HT-29 (cell line): ENCODE measurements around the gene ZNF711. TPM values are rescaled to one million over a fixed set of nuclear protein-coding genes. Genes with fewer than 3 reads are reported as not detected.
A peak's percentile ranks its signal among the peaks of the same experiment; 100 is the strongest.
"Not testable (repeated sequence)": the region's sequence is repeated elsewhere in the genome, so short reads cannot be mapped to it uniquely, and the experiment has no call there.

Experiments
- DNase-seq: peaks from one replicate; pipeline ENCODE4 v3.0.0-alpha.2; 2015; ENCODE audit warnings: low spot score
- total RNA-seq: library from RNA; depleted of rRNA; stranded (reverse); fragments of >200 nt; shearing (Covaris generic); gene quantifications from 2 replicates; pipeline ENCODE4 v1.2.3, GENCODE V29; 2014; rRNA removed

ZNF711 gene
- 0.42 and 0.48 TPM in 2 replicates for total RNA-seq

DNA sequence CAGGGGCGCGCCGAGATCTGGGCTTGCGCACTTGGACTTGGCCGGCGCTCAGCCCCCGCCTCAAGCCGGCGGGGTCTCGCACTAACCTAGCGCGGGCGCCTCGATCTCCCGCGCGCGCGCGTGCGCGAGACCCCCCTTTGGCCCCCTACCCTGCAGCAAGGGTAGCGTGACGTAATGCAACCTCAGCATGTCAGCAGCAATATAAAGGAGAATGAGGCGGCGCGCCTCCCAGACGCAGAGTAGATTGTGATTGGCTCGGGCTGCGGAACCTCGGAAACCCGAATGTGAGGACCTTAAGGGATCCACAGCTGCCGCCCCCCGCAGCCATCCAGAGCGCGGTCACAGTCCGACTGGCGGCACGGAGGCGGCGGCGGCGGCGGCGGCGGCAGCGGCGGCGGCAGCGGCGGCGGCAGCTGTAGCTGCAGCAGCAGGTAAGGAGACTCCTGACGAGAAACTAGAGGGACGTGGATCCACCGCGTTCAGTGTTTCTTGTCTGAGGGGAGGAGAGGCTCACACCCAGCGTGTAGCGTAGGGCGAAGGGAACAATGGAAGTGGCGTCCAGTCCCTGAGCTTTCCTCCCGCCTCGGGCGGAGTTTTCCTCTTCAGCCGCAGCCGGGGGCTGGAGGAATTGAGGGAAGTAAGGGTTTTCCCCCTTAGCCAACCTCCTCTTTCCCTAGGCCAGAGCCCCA is at the start of gene ZNF711, which contains the start of gene SATL1:
Gene ZNF711 (plus strand): TSS at position 231 of the 689 bp plus-strand sequence. CDS start 3,582 bp downstream, outside the sequence.
Gene SATL1 (minus strand): TSS at position 19 of the 689 bp plus-strand sequence. CDS start 134,811 bp downstream, outside the sequence.
- peak; percentile 30 for DNase-seq

DNA sequence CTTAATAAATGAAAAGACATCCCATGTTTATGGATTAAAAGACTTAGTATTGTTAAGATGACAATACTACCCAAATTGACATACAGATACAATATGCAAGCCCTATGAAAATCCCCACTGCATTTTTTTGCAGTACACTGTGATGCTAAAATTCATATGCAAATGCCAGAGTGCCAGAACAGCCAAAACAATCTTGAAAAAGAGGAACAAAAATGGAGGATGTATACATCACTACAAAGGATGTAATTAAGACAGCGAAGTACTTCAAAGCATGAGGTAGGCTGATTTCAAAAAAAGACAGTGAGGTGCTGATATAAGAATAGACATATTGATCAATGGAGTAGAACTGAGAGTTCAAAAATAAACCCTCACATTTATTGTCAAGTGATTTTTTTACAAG is 47.5 kb upstream of the ZNF711 start:
- no peak for DNase-seq

DNA sequence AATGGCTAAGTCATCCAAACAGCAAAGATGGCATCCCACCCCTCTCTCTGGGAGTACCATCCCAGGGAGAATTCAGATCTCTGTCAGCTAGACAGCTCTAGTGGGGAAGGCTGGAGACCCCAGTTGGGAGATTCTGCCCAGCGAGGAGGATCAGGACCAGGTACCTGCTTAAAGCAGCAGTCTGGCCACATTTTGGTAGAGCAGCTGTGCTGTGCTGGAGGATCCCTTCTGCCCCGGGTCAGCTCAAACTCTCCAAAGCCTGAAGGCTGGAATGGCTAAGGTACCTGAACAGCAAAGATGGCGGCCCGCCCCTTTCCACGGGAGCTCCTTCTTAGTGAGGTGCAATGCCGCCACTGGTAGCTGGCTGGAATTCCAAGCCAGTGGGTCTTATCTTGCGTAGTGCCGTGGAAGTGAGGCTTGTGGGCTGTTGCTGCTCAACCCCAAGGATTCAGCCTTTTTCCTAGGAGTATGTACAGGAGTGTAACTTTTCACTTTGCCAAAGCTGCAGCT is 40.3 kb upstream of the ZNF711 start:
- no peak for DNase-seq

DNA sequence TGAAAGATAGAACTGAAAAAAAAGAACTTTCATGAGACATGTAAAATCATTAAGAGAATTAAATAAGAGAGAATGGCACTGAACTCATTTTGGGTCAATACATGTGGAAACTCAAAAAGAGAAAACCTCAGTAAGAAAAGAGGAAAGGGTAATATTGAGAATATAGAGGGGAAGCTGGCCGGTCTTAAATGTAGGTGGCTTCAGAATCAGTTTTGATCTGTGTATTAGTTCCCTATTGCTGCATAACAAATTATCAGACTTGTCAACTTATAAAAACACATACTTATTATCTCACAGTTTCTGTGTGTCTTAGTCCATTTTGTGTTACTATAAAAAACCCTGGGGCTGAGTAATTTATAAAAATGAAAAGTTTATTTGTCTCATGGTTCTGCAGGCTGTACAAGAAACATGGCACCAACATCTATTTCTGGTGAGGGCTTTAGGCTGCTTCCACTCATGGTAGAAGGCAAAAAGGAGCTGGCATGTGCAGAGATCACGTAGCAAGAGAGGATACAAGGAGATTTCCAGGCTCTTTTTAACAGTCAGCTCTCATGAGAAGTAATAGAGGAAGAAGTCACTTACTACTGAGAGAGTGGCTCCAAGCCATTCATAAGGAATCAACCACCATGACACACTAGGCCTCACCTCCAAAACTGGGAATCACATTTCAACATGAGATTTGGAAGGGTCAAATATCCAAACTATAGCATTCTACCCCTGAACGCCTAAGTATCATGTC is 29.8 kb upstream of the ZNF711 start:
- DNase-seq: no peak

DNA sequence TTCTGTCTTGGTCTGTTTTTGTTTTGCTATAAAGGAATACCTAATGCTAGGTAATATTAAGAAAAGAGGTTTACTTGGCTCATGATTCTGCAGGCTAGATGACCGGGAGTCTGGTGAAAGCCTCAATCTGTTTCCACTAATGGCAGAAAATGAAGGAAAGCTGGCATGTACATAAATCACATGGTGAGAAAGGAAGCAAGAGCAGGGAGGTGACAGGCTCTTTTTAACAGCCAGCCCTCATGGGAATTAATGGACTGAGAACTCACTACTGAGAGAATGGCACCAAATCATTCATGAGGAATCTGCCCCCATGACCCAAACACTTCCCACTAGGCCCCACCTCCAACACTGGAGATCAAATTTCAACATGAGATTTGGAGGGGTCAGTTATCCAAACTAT is 27.8 kb upstream of the ZNF711 start:
- no peak for DNase-seq

DNA sequence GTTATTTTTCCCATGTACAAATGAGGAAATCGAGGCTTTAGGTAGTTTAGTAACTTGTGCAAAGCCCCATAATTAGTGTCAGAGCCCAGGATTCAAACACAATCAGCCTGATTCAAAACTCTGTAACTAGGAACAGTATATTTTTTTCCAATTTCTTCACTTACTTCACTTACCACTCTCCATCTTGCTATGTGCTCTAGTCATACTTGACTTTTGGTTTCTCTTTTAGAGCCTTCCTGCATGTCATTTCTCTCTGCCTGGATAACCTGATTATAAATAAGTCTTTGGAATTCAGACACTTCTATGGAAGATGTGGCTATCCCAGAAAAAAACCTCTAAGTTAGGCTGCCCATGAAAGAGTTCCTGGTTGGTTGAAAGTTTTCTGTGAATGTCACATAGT is 22.4 kb upstream of the ZNF711 start:
- no peak for DNase-seq

DNA sequence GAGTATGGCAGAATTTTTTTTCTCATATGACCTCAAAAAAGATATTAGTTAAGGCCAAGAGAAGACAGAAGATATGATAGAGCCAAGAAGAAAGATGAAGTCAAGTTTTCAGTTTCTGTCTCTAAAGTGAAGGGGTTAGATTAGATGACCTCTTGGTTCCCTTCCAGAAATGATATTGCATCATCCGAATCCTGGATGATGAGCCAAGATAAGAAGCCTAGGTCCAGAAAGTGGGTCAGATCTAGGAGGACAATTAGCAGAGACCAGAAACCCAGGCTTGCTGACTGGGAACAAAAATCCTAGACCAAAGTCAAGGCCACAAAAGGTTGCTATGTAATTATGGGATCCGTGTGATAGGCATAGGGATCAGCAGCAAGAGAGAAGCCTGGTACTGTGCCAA is 20.4 kb upstream of the ZNF711 start:
- no peak for DNase-seq

DNA sequence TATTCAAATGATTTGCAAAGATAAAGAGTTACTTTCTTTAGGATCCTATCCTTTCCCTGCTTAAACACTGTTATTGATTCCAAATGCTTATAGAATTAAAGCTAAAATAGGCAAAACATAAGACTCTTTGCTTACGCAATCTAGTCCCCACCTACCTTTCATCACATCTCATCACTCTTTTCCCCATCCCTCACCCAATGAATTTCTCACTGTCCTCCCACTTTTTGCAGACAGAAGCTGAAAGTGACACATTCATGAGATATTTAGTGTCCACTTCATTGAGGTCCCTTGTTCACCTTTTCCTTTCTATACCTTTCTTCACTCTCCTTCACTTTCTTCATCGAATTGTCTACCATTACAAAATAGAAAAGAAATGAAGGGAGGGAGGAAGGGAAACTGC is 636 bp upstream of the ZNF711 start:
- no peak for DNase-seq

DNA sequence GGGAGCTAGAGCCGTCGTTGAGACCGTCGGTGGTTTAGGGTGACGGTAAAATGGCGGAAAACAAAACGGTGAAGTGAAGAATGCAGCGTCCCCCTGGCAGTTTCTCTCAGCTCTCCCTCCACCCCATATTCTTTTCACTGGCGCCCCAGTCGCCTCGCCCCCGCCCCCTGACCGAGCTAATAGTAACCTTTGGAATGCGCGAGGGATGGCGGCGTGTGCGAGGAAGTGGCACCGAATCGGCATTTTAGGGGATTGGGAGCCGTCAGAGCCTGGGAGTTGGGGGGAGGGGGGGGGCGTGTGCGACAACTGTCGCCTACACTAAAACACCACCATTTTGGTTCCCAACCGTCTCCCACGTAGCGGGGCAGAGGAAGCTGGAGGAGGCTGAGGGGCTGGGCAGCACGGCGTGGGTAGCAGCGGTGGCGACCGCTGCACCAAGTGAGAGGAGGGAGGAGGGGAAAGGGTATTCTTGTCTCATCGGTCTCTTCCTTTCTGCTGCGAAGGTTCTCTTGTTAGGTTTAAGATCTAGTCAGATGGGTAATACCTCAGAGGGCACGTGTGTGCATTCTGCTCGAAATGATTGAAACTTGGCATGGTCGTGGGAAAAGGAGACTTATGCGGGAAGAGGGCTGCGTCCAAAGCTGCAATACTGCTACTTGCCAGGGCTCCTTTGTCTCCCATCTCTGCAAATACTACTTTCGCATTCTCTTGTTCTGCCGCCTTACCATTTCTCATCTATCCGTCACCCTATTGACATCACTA is 840 bp downstream of the ZNF711 start:
- peak; percentile 27 for DNase-seq

DNA sequence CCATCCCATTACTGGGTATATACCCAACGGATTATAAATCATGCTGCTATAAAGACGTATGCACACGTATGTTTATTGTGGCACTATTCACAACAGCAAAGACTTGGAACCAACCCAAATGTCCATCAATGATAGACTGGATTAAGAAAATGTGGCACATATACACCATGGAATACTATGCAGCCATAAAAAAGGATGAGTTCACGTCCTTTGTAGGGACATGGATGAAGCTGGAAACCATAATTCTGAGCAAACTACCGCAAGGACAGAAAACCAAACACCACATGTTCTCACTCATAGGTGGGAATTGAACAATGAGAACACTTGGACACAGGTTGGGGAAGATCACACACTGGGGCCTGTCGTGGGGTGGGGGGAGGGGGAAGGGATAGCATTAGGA is 41.5 kb downstream of the ZNF711 start:
- not testable (repeated sequence) for DNase-seq

DNA sequence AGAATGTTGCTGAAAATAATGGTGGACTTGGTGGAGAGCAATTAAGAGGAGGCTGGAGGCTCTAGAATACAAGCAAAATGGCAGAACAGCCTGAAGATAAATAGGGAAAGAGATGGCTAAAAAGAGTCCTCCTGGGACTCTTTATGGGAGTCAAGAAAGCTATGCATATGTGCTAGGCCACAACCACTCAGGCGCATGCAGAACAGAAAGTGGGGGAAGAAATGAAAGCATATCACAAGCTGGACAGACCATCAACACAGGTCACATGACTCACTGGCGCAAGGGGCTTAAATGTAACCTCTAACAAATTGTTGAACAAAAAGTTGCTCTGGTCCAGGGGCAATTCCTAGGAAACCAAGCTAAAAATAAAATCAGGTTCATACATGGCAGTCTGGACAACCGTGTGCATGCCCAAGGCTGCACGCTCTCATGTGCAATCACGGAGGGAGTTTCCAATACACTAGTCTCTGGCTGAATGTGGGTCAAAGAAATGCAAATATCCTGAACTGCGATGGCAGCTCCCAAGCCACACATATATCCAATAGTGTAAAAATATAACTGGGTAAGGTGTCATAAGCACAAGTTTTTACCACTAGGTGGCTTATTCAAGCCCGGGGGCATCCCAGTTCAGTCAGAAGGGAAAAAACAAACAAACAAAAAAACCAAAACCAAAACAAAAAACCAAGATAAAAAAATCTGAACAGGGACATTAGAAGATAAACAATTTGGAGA is 45.4 kb downstream of the ZNF711 start:
- DNase-seq: no peak

DNA sequence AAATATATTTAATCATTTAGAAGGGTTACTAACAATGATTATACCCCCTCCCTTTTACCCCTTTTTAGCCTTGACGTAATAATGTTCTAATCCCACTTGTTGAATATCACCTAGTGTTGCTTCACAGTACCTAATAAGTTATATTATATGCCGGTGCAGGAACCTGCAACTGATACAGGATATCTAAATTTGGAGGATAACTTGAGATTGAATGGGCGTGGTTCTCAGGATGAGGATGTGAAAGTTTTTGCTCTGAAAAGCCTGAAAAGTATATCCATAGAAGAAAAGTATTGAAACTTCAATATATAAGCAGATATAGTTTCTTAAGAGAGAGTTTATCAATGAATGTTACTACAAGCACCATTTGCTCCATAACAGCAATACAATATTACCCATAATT is 59.8 kb downstream of the ZNF711 start:
- no peak for DNase-seq

DNA sequence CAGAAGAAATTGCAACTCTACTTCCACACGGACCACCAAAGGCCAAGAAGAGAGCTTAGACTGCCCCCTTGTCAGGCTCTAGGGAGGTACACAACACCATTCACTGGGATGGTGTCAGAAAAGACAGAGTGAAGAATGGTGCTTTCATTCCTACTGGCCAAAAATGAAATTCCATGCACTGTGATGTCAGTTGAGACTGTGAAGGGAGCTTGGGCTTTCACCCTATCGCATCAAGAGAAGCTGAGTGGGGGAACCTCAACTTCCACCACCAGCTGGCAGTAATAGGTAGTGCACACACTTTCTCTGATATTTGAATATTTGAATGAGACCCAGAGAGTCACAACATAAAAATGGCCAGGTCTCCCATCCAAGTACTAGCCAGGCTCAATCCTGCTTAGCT is 65.9 kb downstream of the ZNF711 start:
- peak; percentile 39 for DNase-seq

DNA sequence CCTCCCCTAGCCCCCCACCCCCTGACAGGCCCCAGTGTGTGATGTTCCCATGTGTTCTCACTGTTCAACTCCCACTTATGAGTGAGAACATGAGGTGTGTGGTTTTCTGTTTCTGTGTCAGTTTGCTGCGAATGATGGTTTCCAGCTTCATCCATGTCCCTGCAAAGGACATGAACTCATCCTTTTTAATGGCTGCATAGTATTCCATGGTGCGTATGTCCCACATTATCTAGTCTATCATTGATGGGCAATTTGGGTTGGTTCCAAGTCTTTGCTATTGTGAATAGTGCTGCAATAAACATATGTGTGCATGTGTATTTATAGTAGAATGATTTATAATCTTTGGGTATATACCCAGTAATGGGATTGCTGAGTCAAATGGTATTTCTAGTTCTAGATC is 67.6 kb downstream of the ZNF711 start:
- DNase-seq: not testable (repeated sequence)

Other genes with a start within 250 kb of the ZNF711 start
- 3.1 and 4.2 TPM in 2 replicates for gene APOOL, start 240.1 kb upstream of the ZNF711 start, total RNA-seq
- gene SATL1, start 212 bp upstream of the ZNF711 start, total RNA-seq: not detected in 2 replicates
- 46.3 and 48.7 TPM in 2 replicates for gene POF1B, start 135.7 kb downstream of the ZNF711 start, total RNA-seq